Endodermal cell (in vitro differentiated cells): ENCODE measurements around the gene DAAM2. TPM values are rescaled to one million over a fixed set of nuclear protein-coding genes. Genes with fewer than 3 reads are reported as not detected.

Source experiments
- DNase-seq: peaks from one replicate; pipeline ENCODE4 v3.0.0-alpha.2; 2017
- H3K27ac ChIP-seq: 2 replicates; pipeline ENCODE4 v1.5.1; 2013; ENCODE audit warnings: mild to moderate bottlenecking, low read depth, low read length, moderate library complexity
- H3K27me3 ChIP-seq: 2 replicates; pipeline ENCODE4 v1.6.1; 2013; ENCODE audit warnings: mild to moderate bottlenecking, low read length, moderate library complexity; ENCODE audit not compliant: insufficient read depth, control insufficient read depth, poor library complexity, severe bottlenecking
- H3K36me3 ChIP-seq: 2 replicates; pipeline ENCODE4 v1.7.0; 2013; ENCODE audit warnings: mild to moderate bottlenecking, low read length, moderate library complexity; ENCODE audit not compliant: control insufficient read depth, insufficient read depth
- H3K4me1 ChIP-seq: one replicate; pipeline ENCODE4 v1.7.0; 2013; ENCODE audit warnings: low read length; ENCODE audit not compliant: control insufficient read depth, insufficient read depth
- H3K4me3 ChIP-seq: 2 replicates; pipeline ENCODE4 v1.5.1; 2013; ENCODE audit warnings: mild to moderate bottlenecking, low read length, moderate library complexity
- H3K9ac ChIP-seq: 2 replicates; pipeline ENCODE4 v1.6.1; 2013; ENCODE audit warnings: mild to moderate bottlenecking, low read length, moderate library complexity; ENCODE audit not compliant: poor library complexity, severe bottlenecking; ENCODE audit errors: extremely low read depth
- H3K9me3 ChIP-seq: 2 replicates; pipeline ENCODE4 v1.6.1; 2013; ENCODE audit warnings: mild to moderate bottlenecking, low read length, moderate library complexity; ENCODE audit not compliant: control insufficient read depth
- H3K27ac Mint-ChIP-seq: 2 replicates; pipeline ENCODE4 v1.8.0; 2020; ENCODE audit warnings: mixed read lengths
- H3K27me3 Mint-ChIP-seq: 2 replicates; pipeline ENCODE4 v1.8.0; 2021; ENCODE audit warnings: mild to moderate bottlenecking, mixed read lengths; ENCODE audit not compliant: insufficient read depth
- H3K36me3 Mint-ChIP-seq: 2 replicates; pipeline ENCODE4 v1.8.0; 2020; ENCODE audit warnings: low read depth, mixed read lengths
- H3K4me1 Mint-ChIP-seq: 2 replicates; pipeline ENCODE4 v1.8.0; 2020; ENCODE audit warnings: mixed read lengths
- H3K4me3 Mint-ChIP-seq: 2 replicates; pipeline ENCODE4 v1.8.0; 2020; ENCODE audit warnings: mild to moderate bottlenecking, moderate library complexity, mixed read lengths
- H3K9me3 Mint-ChIP-seq: 2 replicates; pipeline ENCODE4 v1.8.0; 2020; ENCODE audit warnings: mild to moderate bottlenecking, mixed read lengths
- CTCF ChIP-seq: fragments of 200-600 bp; sonication (generic); conservative IDR thresholded peaks from 2 replicates; pipeline ENCODE4 v1.5.0; 2021; ENCODE audit warnings: antibody characterized with exemption, mild to moderate bottlenecking
- WGBS, 2 experiments: methylation state at CpG; one replicate each; pipeline versions ENCODE4 v1.1.5 to v1.1.7; 2013; ENCODE audit warnings: missing lambda C conversion rate in 2 of 2, mixed read lengths in 1 of 2; ENCODE audit not compliant: insufficient coverage in 1 of 2, insufficient read length in 1 of 2; 5-methylcytosine and 5-hydroxymethylcytosine counted together
- total RNA-seq, 2 donors: library from RNA; stranded (reverse); fragmentation: NEBNext Ultra II Directional in 1 of 2; extraction: Animal tissue kit (Norgen Biotek cat#: 25700) in 1 of 2; gene quantifications; 2 replicates in 1 of 2; 3 replicates in 1 of 2; pipeline ENCODE4 v1.2.1, GENCODE V29; 2021

Gene DAAM2
- total RNA-seq, 2 donors from 2014 or later: 0.33 to 1.2 TPM

- no peaks in the 10 kb centered on the region for H3K36me3 Mint-ChIP-seq
- no peaks in the 10 kb centered on the region for H3K9me3 Mint-ChIP-seq
- no peak overlapping the region for H3K27ac ChIP-seq
- no peak for TF ChIP-seq CTCF
- no peak overlapping the region for H3K4me3 Mint-ChIP-seq
- H3K36me3 ChIP-seq: no peaks in the 10 kb centered on the region
- no peaks in the 10 kb centered on the region for H3K27me3 Mint-ChIP-seq
- H3K27ac Mint-ChIP-seq: peak overlapping the region; percentile 10
- DNase-seq: no peak
- 86 to 88% methylated on average over 2 to 8 of the region's 8 CpGs for WGBS, 2 experiments
- peaks cover 11% of the 10 kb centered on the region for H3K4me1 Mint-ChIP-seq
- no peak overlapping the region for H3K4me3 ChIP-seq
- peaks cover 7% of the 10 kb centered on the region for H3K4me1 ChIP-seq
- no peak overlapping the region for H3K9ac ChIP-seq
- no peaks in the 10 kb centered on the region for H3K9me3 ChIP-seq
- no peaks in the 10 kb centered on the region for H3K27me3 ChIP-seq
These were observed 90.3 kb downstream of the DAAM2 start for GRCh38 chr6:39882531-39882899.

- no peak overlapping the region for H3K4me3 ChIP-seq
These were observed 92.5 kb downstream of the DAAM2 start for GRCh38 chr6:39884696-39885095.

GRCh38 chr6:39885691-39886090, 93.5 kb downstream of the DAAM2 start:
- WGBS, 2 experiments: 93 to 97% methylated on average over 7 of the region's 7 CpGs
- H3K4me3 ChIP-seq: no peak overlapping the region
- H3K4me1 Mint-ChIP-seq: peaks cover 12% of the 10 kb centered on the region
- peaks cover 7% of the 10 kb centered on the region for H3K4me1 ChIP-seq
- no peaks in the 10 kb centered on the region for H3K36me3 Mint-ChIP-seq
- no peaks in the 10 kb centered on the region for H3K36me3 ChIP-seq
- H3K27ac Mint-ChIP-seq: no peak overlapping the region
- no peak overlapping the region for H3K4me3 Mint-ChIP-seq
- H3K27ac ChIP-seq: no peak overlapping the region
- H3K9me3 Mint-ChIP-seq: no peaks in the 10 kb centered on the region
- H3K9ac ChIP-seq: no peak overlapping the region
- no peaks in the 10 kb centered on the region for H3K27me3 ChIP-seq
- H3K9me3 ChIP-seq: no peaks in the 10 kb centered on the region
- H3K27me3 Mint-ChIP-seq: no peaks in the 10 kb centered on the region
- no peak for DNase-seq
- no peak for TF ChIP-seq CTCF

More at GRCh38 chr6:39884696-39885095, 92.5 kb downstream of the DAAM2 start:
- no peak overlapping the region for H3K9ac ChIP-seq
- no peaks in the 10 kb centered on the region for H3K27me3 ChIP-seq
- no peak for TF ChIP-seq CTCF
- Mint-ChIP-seq H3K4me3 (no peak overlapping the region), H3K27me3 (no peaks in the 10 kb centered on the region), H3K36me3 (no peaks in the 10 kb centered on the region), H3K9me3 (no peaks in the 10 kb centered on the region), H3K4me1 (peaks cover 12% of the 10 kb centered on the region), H3K27ac (no peak overlapping the region)
- no peak overlapping the region for H3K27ac ChIP-seq
- H3K36me3 ChIP-seq: no peaks in the 10 kb centered on the region
- peaks cover 7% of the 10 kb centered on the region for H3K4me1 ChIP-seq
- H3K9me3 ChIP-seq: no peaks in the 10 kb centered on the region
- WGBS, 2 experiments: 85 to 92% methylated on average over 4 to 5 of the region's 5 CpGs
- DNase-seq: no peak
